GM19099 (cell line): Measurements from ENCODE around the gene MYO1D.

Source experiments
- POLR2A ChIP-seq: IDR thresholded peaks from 3 replicates; pipeline ENCODE4 v1.6.1; 2011; ENCODE audit warnings: low read depth; ENCODE audit not compliant: insufficient read length; ENCODE audit errors: extremely low read depth

The MYO1D gene

GRCh38 chr17:32870969-32871368 lies 6.0 kb downstream of the MYO1D start:
- TF ChIP-seq POLR2A = no peak

GRCh38 chr17:32870027-32870670 lies 6.8 kb downstream of the MYO1D start:
- no peak for TF ChIP-seq POLR2A

GRCh38 chr17:32869345-32870026 lies 7.4 kb downstream of the MYO1D start:
- TF ChIP-seq POLR2A = no peak

- TF ChIP-seq POLR2A = no peak
Observed at GRCh38 chr17:32865141-32865540, 11.8 kb downstream of the MYO1D start.

GRCh38 chr17:32863559-32863958 lies 13.4 kb downstream of the MYO1D start:
- no peak for TF ChIP-seq POLR2A

- TF ChIP-seq POLR2A = no peak
Observed at GRCh38 chr17:32862940-32863339, 14.0 kb downstream of the MYO1D start.

GRCh38 chr17:32861981-32862380 lies 14.9 kb downstream of the MYO1D start:
- TF ChIP-seq POLR2A = no peak

- TF ChIP-seq POLR2A = no peak
Observed at GRCh38 chr17:32859857-32860525, 16.9 kb downstream of the MYO1D start.

GRCh38 chr17:32855620-32856019 lies 21.3 kb downstream of the MYO1D start:
- TF ChIP-seq POLR2A = no peak

- no peak for TF ChIP-seq POLR2A
Observed at GRCh38 chr17:32854832-32855389, 22.0 kb downstream of the MYO1D start.

GRCh38 chr17:32854207-32854606 lies 22.7 kb downstream of the MYO1D start:
- TF ChIP-seq POLR2A = no peak

GRCh38 chr17:32852811-32853210 lies 24.1 kb downstream of the MYO1D start:
- no peak for TF ChIP-seq POLR2A

GRCh38 chr17:32849879-32850278 lies 27.0 kb downstream of the MYO1D start:
- no peak for TF ChIP-seq POLR2A

GRCh38 chr17:32847977-32848376 lies 28.9 kb downstream of the MYO1D start:
- no peak for TF ChIP-seq POLR2A

- TF ChIP-seq POLR2A = no peak
Observed at GRCh38 chr17:32846143-32846542, 30.8 kb downstream of the MYO1D start.

- no peak for TF ChIP-seq POLR2A
Observed at GRCh38 chr17:32840241-32840640, 36.7 kb downstream of the MYO1D start.

GRCh38 chr17:32836527-32836926 lies 40.4 kb downstream of the MYO1D start:
- TF ChIP-seq POLR2A = no peak

- no peak for TF ChIP-seq POLR2A
Observed at GRCh38 chr17:32835291-32835761, 41.6 kb downstream of the MYO1D start.
